Gastrocnemius medialis (tissue), 4 donors: ENCODE measurements around the gene PCDH7. TPM values are rescaled to one million over a fixed set of nuclear protein-coding genes. Genes with fewer than 3 reads are reported as not detected.

ENCODE experiments used
- ATAC-seq, 2 donors: fragments of 150-250 bp; one replicate each; pipeline ENCODE4 v1.9.1; 2016
- DNase-seq, 2 donors: peaks; one replicate each; pipeline ENCODE4 v3.0.0-alpha.2; 2019
- H3K27ac ChIP-seq, 4 donors: fragments of 200-600 bp; sonication (generic); 1 replicate in 1 of 4; 2 replicates in 3 of 4; pipeline ENCODE4 v1.5.1; 2016 to 2018; ENCODE audit warnings: mild to moderate bottlenecking in 2 of 4, moderate library complexity in 1 of 4
- H3K27me3 ChIP-seq, 3 donors: fragments of 200-600 bp; sonication (generic) in 2 of 3; 1 replicate in 1 of 3; 2 replicates in 2 of 3; pipeline versions ENCODE4 v1.5.1 to v1.6.0; 2016 to 2019; ENCODE audit warnings: mild to moderate bottlenecking in 1 of 3, moderate library complexity in 1 of 3
- H3K36me3 ChIP-seq, 2 donors: fragments of 200-600 bp; sonication (generic) in 1 of 2; one replicate each; pipeline ENCODE4 v1.5.1; 2017 to 2018
- H3K4me1 ChIP-seq, 2 donors: fragments of 200-600 bp; sonication (generic) in 1 of 2; one replicate each; pipeline ENCODE4 v1.5.1; 2016 to 2017; ENCODE audit warnings: mild to moderate bottlenecking in 2 of 2
- H3K4me3 ChIP-seq, 4 donors: fragments of 200-600 bp; sonication (generic) in 3 of 4; 1 replicate in 1 of 4; 2 replicates in 3 of 4; pipeline ENCODE4 v1.5.1; 2016 to 2019; ENCODE audit warnings: mild to moderate bottlenecking in 2 of 4
- H3K9me3 ChIP-seq, 3 donors: fragments of 200-600 bp; sonication (generic) in 2 of 3; 1 replicate in 1 of 3; 2 replicates in 2 of 3; pipeline ENCODE4 v1.5.1; 2016 to 2019
- POLR2A ChIP-seq, 2 donors: fragments of 450-650 bp; IDR thresholded peaks; one replicate each; pipeline ENCODE4 v1.6.1; 2017; ENCODE audit warnings: antibody characterized with exemption in 2 of 2, mild to moderate bottlenecking in 2 of 2, moderate library complexity in 2 of 2
- in situ Hi-C, 4 donors: fragments of 200-750 bp; cut with MboI; loops; one replicate each; pipeline versions ENCODE4 v1.15.0 to v1.8.0; 2017; ENCODE audit warnings: low sequenced_read_pairs in 4 of 4
- intact Hi-C: fragments of 100-400 bp; cut with DNase I; formaldehyde crosslinking; loops from one replicate; pipeline ENCODE4 v1.15.1; 2023; ENCODE audit warnings: low total_unique reads
- total RNA-seq, 4 donors: library from RNA; depleted of rRNA; stranded (reverse); fragments of >200 nt; gene quantifications; one replicate each; pipeline versions ENCODE4 v1.1.0 to v1.2.3, GENCODE V29; 2016
- TF ChIP-seq, protein P1 (sequence below), 5 experiments: fragments of 450-650 bp in 3 of 5; fragments of 200-600 bp in 2 of 5; sonication (generic) in 2 of 5; IDR thresholded peaks in 4 of 5; conservative IDR thresholded peaks in 1 of 5; 1 replicate in 4 of 5; 2 replicates in 1 of 5; pipeline ENCODE4 v1.5.1; 2016 to 2019; ENCODE audit warnings: antibody characterized with exemption in 5 of 5, mild to moderate bottlenecking in 3 of 5, moderate library complexity in 3 of 5

PCDH7 gene
- total RNA-seq, 4 donors from 2014 or later = 0.29 to 0.39 (median 0.39) TPM; not detected in 1

DNA sequence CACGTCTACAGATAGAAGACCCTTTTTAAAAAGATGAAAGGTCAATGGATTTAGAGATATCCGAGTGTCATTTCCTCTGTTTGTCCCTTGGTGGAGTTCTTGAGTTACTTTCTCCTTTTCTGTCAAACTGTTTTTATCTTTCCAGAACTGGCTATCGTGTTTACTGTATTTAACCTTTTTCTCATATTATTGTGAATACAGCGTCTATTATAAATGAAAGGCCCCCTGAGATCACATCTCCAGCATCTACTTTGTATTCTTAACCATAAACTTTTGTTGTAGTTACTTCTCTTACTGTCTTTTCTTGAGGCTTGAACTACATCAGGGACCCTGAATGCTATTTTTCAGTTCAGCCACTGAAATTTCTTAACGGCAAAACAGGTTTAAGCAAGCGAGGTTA lies 4.0 kb upstream of the PCDH7 start:
- intact Hi-C loops (no loop called here), in situ Hi-C loops (no loop called here)
- TF ChIP-seq, protein P1, sequence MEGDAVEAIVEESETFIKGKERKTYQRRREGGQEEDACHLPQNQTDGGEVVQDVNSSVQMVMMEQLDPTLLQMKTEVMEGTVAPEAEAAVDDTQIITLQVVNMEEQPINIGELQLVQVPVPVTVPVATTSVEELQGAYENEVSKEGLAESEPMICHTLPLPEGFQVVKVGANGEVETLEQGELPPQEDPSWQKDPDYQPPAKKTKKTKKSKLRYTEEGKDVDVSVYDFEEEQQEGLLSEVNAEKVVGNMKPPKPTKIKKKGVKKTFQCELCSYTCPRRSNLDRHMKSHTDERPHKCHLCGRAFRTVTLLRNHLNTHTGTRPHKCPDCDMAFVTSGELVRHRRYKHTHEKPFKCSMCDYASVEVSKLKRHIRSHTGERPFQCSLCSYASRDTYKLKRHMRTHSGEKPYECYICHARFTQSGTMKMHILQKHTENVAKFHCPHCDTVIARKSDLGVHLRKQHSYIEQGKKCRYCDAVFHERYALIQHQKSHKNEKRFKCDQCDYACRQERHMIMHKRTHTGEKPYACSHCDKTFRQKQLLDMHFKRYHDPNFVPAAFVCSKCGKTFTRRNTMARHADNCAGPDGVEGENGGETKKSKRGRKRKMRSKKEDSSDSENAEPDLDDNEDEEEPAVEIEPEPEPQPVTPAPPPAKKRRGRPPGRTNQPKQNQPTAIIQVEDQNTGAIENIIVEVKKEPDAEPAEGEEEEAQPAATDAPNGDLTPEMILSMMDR (IDR thresholded peaks at IDR 0.05 in 4 of 5, conservative IDR thresholded peaks at IDR 0.05 in 1 of 5) = no peak
- no peak for TF ChIP-seq POLR2A (IDR thresholded peaks at IDR 0.05)

GRCh38 chr4:30716681-30717207 lies 3.4 kb upstream of the PCDH7 start:
- peaks cover 12 to 13% of the 10 kb centered on the region in 2 donors for H3K4me1 ChIP-seq
- TF ChIP-seq POLR2A (IDR thresholded peaks at IDR 0.05) = no peak
- TF ChIP-seq, protein P1 (IDR thresholded peaks at IDR 0.05 in 4 of 5, conservative IDR thresholded peaks at IDR 0.05 in 1 of 5) = no peak
- no peaks in the 10 kb centered on the region for H3K36me3 ChIP-seq
- no peaks in the 10 kb centered on the region for H3K9me3 ChIP-seq
- peak overlapping the region; percentile 39 to 55 (median 46) for H3K4me3 ChIP-seq
- no peak for ATAC-seq
- in situ Hi-C loops = no loop called here
- no peak for DNase-seq
- peaks cover 45 to 53% (median 47%) of the 10 kb centered on the region in 3 donors for H3K27me3 ChIP-seq
- H3K27ac ChIP-seq = no peak overlapping the region
- intact Hi-C loops = no loop called here

More for the DNA sequence above, 4.0 kb upstream of the PCDH7 start:
- Histone ChIP-seq H3K4me3 (peak overlapping the region in 2 of 4 donors; percentile 23 to 39), H3K27me3 (peaks cover 40 to 48% (median 42%) of the 10 kb centered on the region in 3 donors), H3K27ac (no peak overlapping the region), H3K9me3 (no peaks in the 10 kb centered on the region), H3K4me1 (peaks cover 12 to 13% of the 10 kb centered on the region in 2 donors), H3K36me3 (no peaks in the 10 kb centered on the region)
- no peak for ATAC-seq
- DNase-seq = no peak

GRCh38 chr4:30717208-30718020 lies 2.8 kb upstream of the PCDH7 start:
- H3K27ac ChIP-seq = no peak overlapping the region
- ATAC-seq (no peak), DNase-seq (no peak)
- peaks cover 49 to 58% (median 52%) of the 10 kb centered on the region in 3 donors for H3K27me3 ChIP-seq
- peaks cover 12 to 13% of the 10 kb centered on the region in 2 donors for H3K4me1 ChIP-seq
- peak overlapping the region; percentile 39 to 55 (median 46) for H3K4me3 ChIP-seq
- TF ChIP-seq, protein P1 (IDR thresholded peaks at IDR 0.05 in 4 of 5, conservative IDR thresholded peaks at IDR 0.05 in 1 of 5) = no peak
- TF ChIP-seq POLR2A (IDR thresholded peaks at IDR 0.05) = no peak
- intact Hi-C loops (no loop called here), in situ Hi-C loops (no loop called here)
- H3K36me3 ChIP-seq = no peaks in the 10 kb centered on the region
- H3K9me3 ChIP-seq = no peaks in the 10 kb centered on the region

- intact Hi-C loops = no loop called here
- Histone ChIP-seq H3K4me3 (peak overlapping the region; percentile 39 to 55 (median 46)), H3K4me1 (peaks cover 12 to 13% of the 10 kb centered on the region in 2 donors), H3K36me3 (no peaks in the 10 kb centered on the region), H3K27ac (no peak overlapping the region), H3K27me3 (peaks cover 55 to 65% (median 59%) of the 10 kb centered on the region in 3 donors), H3K9me3 (no peaks in the 10 kb centered on the region)
- in situ Hi-C loops = no loop called here
- no peak for ATAC-seq
- DNase-seq = no peak
- TF ChIP-seq, protein P1 (IDR thresholded peaks at IDR 0.05 in 4 of 5, conservative IDR thresholded peaks at IDR 0.05 in 1 of 5) = no peak
- no peak for TF ChIP-seq POLR2A (IDR thresholded peaks at IDR 0.05)
Observed at GRCh38 chr4:30718021-30718542, 2.1 kb upstream of the PCDH7 start.
